Activated T-helper 1 cell treated with anti-CD3 and anti-CD28 coated beads, Interleukin-2, amount 50 U/mL, for 16 hours (primary cell): ENCODE data around the gene CALR3.
"Not testable (repeated sequence)": the region's sequence is repeated elsewhere in the genome, so short reads cannot be mapped to it uniquely, and the experiment has no call there.

Source experiments
- DNase-seq, 2 donors: peaks; one replicate each; pipeline ENCODE4 v3.0.0-alpha.2; 2020; ENCODE audit warnings: low read depth in 1 of 2, low spot score in 1 of 2

Gene CALR3

GRCh38 chr19:16497042-16497441 lies 1.1 kb upstream of the CALR3 start:
- DNase-seq, result no peak

- DNase-seq, result no peak
Observed at GRCh38 chr19:16496613-16496983, 631 bp upstream of the CALR3 start.

GRCh38 chr19:16486476-16486875 lies 9.5 kb downstream of the CALR3 start:
- not testable (repeated sequence) for DNase-seq

- DNase-seq, result no peak
Observed at GRCh38 chr19:16482745-16483144, 13.2 kb downstream of the CALR3 start.

- no peak for DNase-seq
Observed at GRCh38 chr19:16477311-16477710, 18.7 kb downstream of the CALR3 start.

GRCh38 chr19:16476401-16476800 lies 19.6 kb downstream of the CALR3 start:
- no peak for DNase-seq

- no peak for DNase-seq
Observed at GRCh38 chr19:16473875-16474392, 22.0 kb downstream of the CALR3 start.

- no peak for DNase-seq
Observed at GRCh38 chr19:16472992-16473391, 23.0 kb downstream of the CALR3 start.

- not testable (repeated sequence) for DNase-seq
Observed at GRCh38 chr19:16472559-16472899, 23.4 kb downstream of the CALR3 start.

- peak in 1 of 2 donors; percentile 6 for DNase-seq
Observed at GRCh38 chr19:16470911-16471811, 24.8 kb downstream of the CALR3 start.

GRCh38 chr19:16470541-16470910 lies 25.4 kb downstream of the CALR3 start:
- no peak for DNase-seq

- no peak for DNase-seq
Observed at GRCh38 chr19:16467581-16467980, 28.4 kb downstream of the CALR3 start.

- DNase-seq, result not testable (repeated sequence)
Observed at GRCh38 chr19:16466802-16467427, 29.1 kb downstream of the CALR3 start.

GRCh38 chr19:16465239-16465638 lies 30.7 kb downstream of the CALR3 start:
- DNase-seq, result no peak

- DNase-seq, result no peak
Observed at GRCh38 chr19:16463991-16464575, 31.9 kb downstream of the CALR3 start.

GRCh38 chr19:16463341-16463990 lies 32.5 kb downstream of the CALR3 start:
- DNase-seq, result no peak

- DNase-seq, result no peak
Observed at GRCh38 chr19:16462757-16463250, 33.2 kb downstream of the CALR3 start.

GRCh38 chr19:16461630-16462051 lies 34.3 kb downstream of the CALR3 start:
- DNase-seq, result no peak

GRCh38 chr19:16460454-16460853 lies 35.5 kb downstream of the CALR3 start:
- DNase-seq, result no peak

GRCh38 chr19:16459680-16460079 lies 36.3 kb downstream of the CALR3 start:
- no peak for DNase-seq
